HPDE6-E6E7 (cell line): ENCODE data around the gene ZFR2.
"Not testable (repeated sequence)": the region's sequence is repeated elsewhere in the genome, so short reads cannot be mapped to it uniquely, and the experiment has no call there.

Source experiments
- DNase-seq: peaks from one replicate; pipeline ENCODE4 v3.0.0; 2011; ENCODE audit warnings: missing footprints; ENCODE audit errors: extremely low spot score

ZFR2 gene

GRCh38 chr19:3771000-3771905, 97.6 kb downstream of the ZFR2 start:
- DNase-seq: no peak

DNA sequence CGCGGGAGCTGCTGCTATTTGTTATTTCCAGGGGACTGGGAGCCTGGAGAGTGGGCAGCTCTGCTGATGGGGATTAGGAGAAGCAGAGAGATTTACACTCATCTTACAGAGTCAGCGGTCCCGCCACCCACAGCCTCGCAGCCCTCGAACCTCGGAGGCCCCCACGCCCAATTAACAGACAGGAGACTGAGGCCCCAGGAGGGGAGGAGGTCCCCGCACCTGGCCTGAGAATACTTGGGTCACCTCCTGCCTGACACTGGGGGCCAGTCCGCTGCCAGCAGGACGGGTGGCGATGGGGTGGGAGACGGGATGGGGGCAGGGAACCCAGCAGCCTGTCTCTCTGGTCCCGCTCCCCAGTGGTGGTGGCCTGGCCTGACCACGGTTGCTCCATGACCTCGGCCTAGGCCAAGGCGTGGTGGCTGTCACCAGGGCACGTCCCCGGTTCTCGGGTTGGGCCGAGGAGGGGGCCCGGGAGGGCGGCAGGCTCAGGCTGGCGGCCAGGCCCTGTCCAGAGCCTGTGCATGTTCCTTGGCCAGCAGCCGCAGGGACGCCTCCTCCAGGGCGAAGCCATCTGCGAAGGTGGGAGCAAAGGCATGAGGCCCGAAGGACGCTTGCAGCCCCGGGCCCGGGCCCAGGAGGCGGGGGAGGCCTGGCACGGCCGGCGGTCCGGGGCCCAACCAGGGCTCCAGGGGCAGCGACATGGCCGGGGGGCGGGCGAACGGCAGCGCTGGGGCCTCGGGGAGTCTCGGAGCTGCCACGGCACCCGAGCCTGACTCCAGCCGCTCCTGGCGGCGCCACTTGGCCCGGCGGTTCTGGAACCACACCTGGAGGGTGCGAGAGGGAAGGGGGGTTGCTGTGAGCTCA, 98.5 kb downstream of the ZFR2 start:
- no peak for DNase-seq

- no peak for DNase-seq
These were observed 99.3 kb downstream of the ZFR2 start for GRCh38 chr19:3769494-3769893.

GRCh38 chr19:3768748-3769099, 100.1 kb downstream of the ZFR2 start:
- DNase-seq: no peak

GRCh38 chr19:3768015-3768747, 100.7 kb downstream of the ZFR2 start:
- DNase-seq: no peak

- no peak for DNase-seq
These were observed 101.8 kb downstream of the ZFR2 start for GRCh38 chr19:3767050-3767449.

DNA sequence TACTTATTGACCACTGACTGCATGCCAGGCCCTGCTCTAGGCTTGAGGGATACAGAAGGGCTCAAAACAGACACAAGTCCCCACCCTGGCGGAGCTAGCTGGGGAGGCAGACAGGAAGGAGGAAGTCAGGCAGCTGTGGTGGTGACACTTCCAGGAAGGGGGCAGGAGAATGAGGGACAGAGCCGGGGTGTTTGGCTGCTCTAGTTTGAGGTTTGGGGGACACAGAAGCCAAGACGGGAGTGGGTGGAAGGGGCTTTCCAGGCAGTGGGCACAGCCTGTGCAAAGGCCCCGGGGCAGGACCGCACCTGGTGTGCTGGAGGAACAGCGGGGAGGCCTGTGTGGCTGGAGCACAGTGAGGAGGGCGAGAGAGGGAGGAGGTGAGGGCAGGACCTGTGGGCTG, 102.3 kb downstream of the ZFR2 start:
- no peak for DNase-seq

DNA sequence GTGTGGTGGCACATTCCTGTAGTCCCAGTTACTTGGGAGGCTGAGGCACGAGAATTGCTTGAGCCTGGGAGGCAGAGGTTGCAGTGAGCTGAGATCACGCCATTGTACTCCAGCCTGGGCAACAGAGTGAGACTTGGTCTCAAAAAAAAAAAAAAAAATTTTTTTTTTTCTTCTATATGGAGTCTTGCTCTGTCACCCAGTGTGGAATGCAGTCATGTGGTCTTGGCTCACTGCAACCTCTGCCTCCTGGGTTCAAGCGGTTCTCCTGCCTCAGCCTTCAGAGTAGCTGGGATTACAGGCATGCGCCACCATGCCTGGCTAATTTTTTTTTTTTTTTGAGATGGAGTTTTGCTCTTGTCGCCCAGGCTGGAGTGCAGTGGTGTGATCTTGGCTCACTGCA, 103.1 kb downstream of the ZFR2 start:
- not testable (repeated sequence) for DNase-seq

- DNase-seq: no peak
These were observed 103.7 kb downstream of the ZFR2 start for GRCh38 chr19:3765121-3765520.

DNA sequence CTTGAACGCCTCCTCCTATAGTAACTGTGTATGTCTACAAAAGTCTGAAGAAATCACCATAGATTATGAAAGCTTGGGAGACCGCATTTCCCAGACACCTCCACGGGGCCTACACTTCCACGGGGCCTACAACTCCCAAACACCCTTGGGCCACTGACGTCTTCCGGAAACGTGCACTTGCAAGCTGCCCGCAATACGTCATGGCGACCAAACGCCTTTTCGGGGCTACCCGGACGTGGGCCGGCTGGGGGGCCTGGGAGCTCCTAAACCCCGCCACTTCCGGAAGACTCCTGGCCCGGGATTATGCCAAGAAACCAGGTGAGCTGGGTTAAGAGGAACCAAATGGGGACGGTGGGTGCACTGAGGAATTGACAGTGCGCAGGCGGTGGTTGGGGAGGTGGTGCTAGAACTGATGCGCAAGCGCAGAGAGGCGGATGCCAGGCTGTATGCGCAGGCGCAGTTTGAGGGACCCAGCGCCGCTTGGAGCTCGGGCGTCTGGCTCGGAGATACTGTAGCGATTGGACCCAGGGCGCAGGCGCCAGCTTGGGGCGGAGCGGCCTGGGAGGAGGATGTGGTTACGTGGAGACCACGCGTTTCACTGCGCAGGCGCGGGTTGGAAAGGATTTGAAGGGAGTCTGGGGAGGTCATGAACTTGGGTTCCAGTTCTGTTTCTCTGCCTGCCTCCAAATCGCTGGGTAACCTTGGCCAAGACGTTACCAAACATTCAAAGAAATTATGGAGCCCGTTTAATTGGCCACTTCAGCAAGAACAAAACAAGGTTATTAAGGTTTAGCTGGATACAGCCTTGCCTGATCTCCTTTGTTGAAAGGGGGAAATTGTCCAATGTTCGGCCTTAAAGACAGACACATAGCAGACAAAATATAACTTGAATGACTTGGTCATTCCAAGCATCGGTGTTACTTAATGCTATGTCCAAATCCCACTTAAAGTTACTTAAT, 106.1 kb downstream of the ZFR2 start, which contains the start of gene MRPL54:
Gene MRPL54, plus strand, starts transcription at position 182 of the 959 bp plus-strand sequence. Its CDS starts 19 bp downstream, at position 201.
- peak; percentile 99 for DNase-seq

DNA sequence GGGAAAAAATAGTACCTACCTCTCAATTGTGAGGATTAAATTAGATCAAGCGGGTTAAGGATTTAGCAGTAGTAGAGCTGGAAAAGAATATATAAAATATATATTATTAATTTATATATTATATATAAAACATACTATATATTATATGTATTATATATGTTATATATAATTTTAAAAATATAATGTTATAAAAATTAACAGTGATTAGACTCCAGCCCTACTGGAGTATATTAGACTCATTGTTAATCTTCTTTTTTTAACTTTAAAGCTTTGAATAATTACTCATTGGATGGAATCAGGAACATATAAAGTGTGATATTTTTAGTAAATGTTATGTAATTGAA, 106.7 kb downstream of the ZFR2 start:
- no peak for DNase-seq

- peak; percentile 80 for DNase-seq
These were observed 107.3 kb downstream of the ZFR2 start, which contains the start of gene APBA3 for GRCh38 chr19:3761382-3762129. TSS of gene APBA3 (minus strand) at chr19:3761692. CDS start at chr19:3760264, 1,428 bp downstream.

DNA sequence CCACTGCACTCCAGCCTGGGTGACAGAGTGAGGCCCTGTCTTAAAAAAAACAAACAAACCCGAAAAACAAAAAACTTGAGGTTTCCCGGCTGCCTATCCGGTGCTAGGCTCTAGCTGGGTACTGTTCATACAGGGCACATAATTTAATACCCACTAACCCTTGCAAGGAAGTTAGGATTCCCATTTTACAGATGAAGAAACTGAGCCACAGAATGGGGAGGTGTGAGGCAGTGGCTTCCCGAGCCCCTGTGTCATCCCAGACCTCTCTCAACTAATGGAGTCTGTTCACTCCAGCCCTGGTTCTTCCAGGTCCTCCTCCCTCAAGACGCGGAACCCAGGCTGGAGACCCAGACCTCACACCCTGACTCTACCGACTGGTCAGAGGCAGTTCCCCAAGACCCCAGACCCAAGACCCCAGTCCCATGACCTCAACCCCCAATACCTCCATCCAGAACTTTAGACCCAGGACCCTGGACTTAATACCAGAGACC, 107.9 kb downstream of the ZFR2 start:
- DNase-seq: no peak

DNA sequence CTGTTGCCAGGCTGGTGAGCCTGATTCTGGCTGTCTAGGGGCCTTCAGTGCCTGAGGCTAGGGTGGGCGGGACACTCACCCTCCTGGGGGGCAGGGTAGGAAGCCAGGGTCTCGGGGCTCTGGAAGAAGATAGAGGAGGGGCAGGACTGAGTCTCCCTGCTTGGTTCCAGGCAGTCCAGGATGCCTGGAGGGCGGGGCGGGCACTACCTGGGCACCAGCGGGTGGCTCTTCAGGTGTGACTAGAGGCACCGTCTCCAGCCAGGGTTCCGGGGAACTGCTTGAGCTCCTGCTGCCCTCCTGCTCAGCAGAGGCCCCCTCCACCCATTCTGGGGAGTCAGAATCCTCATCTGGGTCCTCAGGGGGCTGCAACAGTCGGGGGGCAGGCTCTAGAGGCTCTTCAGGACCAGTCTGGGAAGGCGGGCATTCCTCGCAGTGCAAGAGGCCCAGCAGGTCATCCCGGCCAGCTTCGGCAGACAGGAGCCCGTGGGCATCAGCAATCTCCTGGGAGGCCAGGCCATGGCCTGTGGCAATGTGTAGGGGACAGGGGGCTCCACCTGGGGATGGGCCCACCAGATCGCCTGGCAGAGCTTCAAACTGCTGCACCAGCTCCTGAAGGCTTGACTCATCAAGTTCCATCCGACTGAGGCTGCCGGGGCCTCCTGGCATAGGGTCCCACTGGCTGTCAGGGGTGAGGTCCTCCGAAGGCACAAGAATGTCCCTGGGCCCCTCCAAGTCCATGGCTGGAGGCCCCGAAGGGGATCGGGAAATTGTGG, 109.2 kb downstream of the ZFR2 start:
- DNase-seq: no peak

GRCh38 chr19:3758297-3758696, 110.5 kb downstream of the ZFR2 start:
- DNase-seq: not testable (repeated sequence)

GRCh38 chr19:3757705-3758104, 111.1 kb downstream of the ZFR2 start:
- not testable (repeated sequence) for DNase-seq
